Pulmonary artery endothelial cell (primary cell): Measurements from ENCODE around the gene RYK. TPM values are rescaled to one million over a fixed set of nuclear protein-coding genes. Genes with fewer than 3 reads are reported as not detected.
"Not testable (repeated sequence)": the region's sequence is repeated elsewhere in the genome, so short reads cannot be mapped to it uniquely, and the experiment has no call there.

Experiments used
- DNase-seq: peaks from one replicate; pipeline ENCODE4 v3.0.0-alpha.2; 2011; ENCODE audit warnings: low read depth, low spot score
- total RNA-seq: library from RNA; depleted of rRNA; stranded (reverse); fragments of >200 nt; gene quantifications from 2 replicates; pipeline ENCODE4 v1.2.3, GENCODE V29; 2014

RYK gene
- total RNA-seq, 1 donor from 2014 or later, result 92.5 TPM

- no peak for DNase-seq
Observed at GRCh38 chr3:134216851-134217250, 33.8 kb downstream of the RYK start.

DNA sequence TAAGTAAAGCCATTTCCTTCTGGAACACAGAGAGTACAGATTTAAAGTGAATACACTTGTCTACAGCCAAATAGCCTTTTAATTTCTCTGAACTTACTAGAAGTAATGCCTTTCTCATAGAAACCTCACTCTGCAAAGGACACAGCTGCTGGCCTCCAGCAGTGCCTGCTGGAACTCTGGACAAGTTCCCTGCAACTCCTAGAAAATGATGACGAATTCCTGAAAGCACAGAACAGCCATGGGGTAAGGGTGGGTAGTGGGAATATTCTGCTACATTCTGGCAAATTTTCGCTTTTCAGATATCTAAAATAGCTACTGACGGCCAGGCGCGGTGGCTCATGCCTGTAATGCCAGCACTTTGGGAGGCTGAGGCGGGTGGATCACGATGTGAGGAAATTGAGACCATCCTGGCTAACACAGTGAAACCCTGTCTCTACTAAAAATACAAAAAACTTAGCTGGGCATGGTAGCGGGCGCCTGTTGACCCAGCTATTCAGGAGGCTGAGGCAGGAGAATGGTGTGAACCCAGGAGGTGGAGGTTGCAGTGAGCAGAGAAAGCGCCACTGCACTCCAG, 34.4 kb downstream of the RYK start:
- no peak for DNase-seq

- DNase-seq, result no peak
Observed at GRCh38 chr3:134214239-134214638, 36.4 kb downstream of the RYK start.

- no peak for DNase-seq
Observed at GRCh38 chr3:134212967-134213665, 37.5 kb downstream of the RYK start.

- DNase-seq, result peak; percentile 57
Observed at GRCh38 chr3:134211797-134212196, 38.9 kb downstream of the RYK start.

DNA sequence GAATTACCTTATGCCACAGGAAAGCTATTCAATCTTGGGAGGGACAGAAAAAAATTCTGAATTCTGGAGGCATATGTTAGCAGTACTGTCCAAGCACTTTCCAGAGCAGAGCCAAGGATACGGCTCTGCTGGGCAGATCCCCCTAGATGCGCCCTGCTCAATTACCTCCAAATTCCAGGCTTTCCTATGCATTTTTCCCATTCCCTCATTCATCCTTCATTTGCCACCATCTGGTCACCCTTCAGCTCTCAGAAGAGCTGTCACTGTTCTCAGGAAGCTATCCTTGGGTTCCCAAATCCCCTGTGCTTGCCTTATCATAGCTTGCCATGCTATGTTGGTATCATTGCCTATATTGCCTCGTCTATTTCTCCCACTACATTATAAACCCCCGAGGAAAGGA, 45.2 kb downstream of the RYK start:
- no peak for DNase-seq

GRCh38 chr3:134201201-134202130, 49.2 kb downstream of the RYK start:
- no peak for DNase-seq

- DNase-seq, result not testable (repeated sequence)
Observed at GRCh38 chr3:134199880-134200279, 50.8 kb downstream of the RYK start.

GRCh38 chr3:134199240-134199639, 51.4 kb downstream of the RYK start:
- DNase-seq, result no peak

DNA sequence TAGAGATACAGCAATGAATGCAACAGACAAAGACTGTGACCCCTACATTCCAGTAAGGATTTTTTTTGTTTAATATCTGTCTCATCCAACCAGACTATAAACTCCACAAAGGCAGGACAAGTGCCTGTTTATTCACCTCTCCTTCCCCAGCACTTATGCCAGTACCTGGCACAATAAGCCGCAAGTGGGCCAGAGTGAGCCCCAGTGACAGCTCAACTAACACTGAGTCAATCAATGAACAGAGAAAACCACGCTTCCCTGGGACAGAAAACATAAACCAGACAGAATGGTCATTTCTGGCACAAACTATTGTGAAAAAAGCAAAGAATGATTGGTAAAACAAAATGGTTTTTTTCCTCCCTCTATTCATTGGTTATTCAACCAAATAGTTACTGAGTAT, 52.2 kb downstream of the RYK start:
- no peak for DNase-seq

GRCh38 chr3:134197681-134198261, 52.9 kb downstream of the RYK start:
- peak; percentile 22 for DNase-seq

GRCh38 chr3:134194247-134194646, 56.4 kb downstream of the RYK start:
- no peak for DNase-seq

DNA sequence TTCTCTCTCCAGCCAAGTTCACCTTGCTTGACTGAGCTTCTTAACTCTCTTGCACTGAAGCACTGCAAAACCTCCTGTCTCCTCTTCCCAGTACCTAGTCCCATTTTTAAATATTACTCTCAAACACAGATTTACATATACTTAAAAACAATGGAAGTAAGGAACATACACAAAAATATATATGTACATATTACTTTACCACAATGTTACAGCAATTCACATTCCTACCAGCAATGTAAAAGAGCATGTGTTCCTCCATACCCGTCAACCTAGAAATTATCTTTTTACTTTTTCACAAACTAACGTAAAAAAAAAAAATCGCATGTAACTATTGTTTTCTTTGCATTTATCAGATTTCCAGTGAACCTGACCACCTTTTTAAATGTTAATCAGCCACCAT, 60.4 kb downstream of the RYK start:
- no peak for DNase-seq

DNA sequence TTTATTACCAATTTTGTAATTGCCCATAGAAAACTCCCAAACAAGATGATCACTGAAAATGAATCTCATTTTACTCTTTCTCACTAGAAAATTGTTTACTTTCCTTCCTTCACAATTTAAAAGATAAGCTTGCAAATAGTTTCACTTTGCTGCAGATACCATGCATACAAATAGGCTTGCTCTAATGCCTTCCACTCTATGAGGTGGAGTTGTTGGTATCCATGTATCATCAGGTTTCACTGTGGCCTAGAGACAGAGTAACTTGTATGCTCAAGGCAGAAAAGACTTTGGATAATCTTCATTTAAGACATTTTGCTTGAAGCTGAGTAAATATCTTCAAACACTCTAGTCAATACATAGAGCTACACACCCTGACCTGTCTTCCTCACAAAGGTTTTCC, 60.8 kb downstream of the RYK start:
- DNase-seq, result no peak

DNA sequence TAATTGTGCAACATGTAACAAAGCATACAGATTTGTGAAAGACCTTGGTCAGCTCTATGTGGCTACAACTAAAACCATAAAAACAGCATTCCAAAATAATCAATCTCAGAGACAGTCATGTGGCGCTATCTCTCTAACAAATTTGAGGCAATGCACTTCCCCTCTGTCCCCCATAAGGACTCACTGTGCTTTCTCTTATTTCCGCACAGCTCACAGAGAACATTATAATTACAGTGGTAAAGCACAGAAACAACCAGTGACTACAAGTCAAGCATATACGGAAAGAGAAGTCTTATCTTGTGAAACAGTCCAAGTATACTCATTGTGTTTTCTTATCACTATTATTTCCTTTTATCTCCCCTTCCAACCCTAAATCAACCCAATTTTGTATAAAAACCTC, 64.3 kb downstream of the RYK start:
- peak; percentile 13 for DNase-seq

DNA sequence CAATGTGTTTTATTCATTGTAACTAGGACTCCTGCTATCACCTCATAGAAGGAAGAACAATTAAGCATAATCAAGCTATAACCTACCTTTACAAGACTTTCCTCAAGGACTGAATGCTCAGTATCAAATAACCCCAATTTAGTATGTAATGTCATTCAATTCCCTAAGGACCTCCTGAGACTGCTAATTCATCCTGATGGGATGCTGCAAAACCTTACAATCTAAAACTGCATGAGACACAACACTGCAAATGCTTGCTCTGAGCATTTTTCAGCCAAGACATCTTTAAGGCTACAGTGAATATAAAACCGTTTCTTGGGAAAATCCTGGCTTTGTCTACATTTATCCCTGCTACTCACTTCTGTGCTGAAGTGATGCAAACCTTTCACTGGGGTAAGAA, 69.9 kb downstream of the RYK start:
- DNase-seq, result no peak

GRCh38 chr3:134179508-134179907, 71.2 kb downstream of the RYK start:
- DNase-seq, result no peak

DNA sequence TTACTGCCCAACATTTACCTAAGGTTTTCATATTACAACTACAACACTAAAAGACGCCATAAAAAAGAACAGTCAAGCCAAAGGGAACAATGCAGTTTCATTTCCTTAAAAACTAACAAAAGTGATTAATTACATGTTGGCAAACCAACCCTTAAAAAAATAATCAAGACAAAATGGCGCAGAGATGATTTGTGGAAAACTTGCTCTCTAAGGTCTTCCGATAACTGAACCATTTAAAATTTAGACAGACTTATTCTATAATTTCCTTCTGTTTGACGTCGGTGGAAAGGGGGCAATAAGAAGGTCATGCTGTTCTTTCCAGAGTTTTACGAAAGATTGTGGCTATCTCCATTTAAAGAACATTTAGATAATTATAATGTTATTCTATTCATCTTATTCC, 87.6 kb downstream of the RYK start:
- DNase-seq, result no peak

- DNase-seq, result no peak
Observed at GRCh38 chr3:134161898-134162615, 88.6 kb downstream of the RYK start.

DNA sequence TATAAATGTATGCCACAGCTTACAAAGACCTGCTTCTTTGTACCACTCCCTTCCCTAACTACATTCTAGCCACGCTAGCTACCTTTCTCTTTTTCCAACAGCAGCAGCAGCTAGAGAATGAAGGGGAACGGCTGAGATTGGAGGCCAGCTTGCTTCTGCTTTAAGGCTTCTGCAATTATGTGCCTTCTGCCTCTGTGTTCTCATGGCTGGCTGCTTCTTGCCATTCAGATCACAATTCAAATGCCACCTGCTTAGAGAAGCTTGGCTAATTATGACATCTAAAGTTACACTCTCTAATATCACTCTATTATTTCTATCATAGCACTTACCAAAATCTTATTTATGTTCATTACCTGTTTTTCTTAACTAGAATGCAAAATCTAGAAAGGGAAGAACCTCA, 95.2 kb downstream of the RYK start:
- no peak for DNase-seq

DNA sequence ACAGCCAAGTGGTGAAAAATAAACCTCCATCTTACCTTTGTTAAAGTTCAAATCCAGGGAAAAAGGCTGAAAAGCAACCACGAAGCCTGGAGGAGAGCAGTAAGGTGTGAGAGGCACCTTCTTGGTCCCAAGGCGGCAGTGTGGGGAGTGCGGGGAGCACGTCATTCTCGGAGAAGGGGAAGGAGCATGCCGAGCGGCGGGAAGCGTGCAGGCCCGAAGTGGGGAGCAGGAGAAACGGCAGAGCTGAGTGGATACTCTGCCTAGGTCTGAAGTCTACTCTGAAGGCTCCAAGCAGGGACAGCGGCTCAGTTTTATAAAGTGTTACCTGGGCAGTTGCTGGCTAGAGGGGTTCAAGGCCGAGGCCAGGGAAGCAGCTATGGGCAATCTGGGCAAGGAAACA, 96.9 kb downstream of the RYK start:
- DNase-seq, result no peak
